OCI-LY3 (cell line): Measurements from ENCODE around the gene ZC3H14.

Experiments used
- EZH2phosphoT487 ChIP-seq: fragments of 200-600 bp; shearing (Covaris generic); IDR thresholded peaks from 2 replicates; pipeline ENCODE4 v1.6.1; 2018; ENCODE audit warnings: antibody characterized with exemption, mixed run types, low read depth
- TF ChIP-seq, protein P1 (sequence below): fragments of 200-600, 300-600 bp; sonication (generic); IDR thresholded peaks from 2 replicates; pipeline ENCODE4 v1.5.1; 2014; ENCODE audit warnings: antibody characterized with exemption, low read length, low read depth

DNA sequence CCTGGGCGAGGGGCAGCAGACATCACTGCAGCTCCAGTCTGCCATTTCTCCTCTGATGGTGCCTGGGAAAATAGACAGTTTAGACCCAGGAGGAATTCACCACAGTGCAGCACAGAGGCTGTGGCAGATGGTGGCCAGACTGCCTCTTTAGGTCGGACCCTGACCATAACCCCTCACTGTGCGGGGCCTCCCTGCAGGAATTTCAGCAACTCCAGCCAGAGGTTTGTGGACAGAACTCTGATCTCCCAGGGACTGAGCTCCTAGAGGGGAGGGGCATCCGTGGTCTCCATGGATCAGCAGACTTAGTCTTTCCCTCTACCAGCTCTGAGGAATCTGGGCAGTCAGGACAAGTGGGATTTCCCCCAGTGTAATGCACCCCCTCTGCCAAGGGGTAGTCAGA lies 106.5 kb downstream of the ZC3H14 start:
- TF ChIP-seq, protein P1, sequence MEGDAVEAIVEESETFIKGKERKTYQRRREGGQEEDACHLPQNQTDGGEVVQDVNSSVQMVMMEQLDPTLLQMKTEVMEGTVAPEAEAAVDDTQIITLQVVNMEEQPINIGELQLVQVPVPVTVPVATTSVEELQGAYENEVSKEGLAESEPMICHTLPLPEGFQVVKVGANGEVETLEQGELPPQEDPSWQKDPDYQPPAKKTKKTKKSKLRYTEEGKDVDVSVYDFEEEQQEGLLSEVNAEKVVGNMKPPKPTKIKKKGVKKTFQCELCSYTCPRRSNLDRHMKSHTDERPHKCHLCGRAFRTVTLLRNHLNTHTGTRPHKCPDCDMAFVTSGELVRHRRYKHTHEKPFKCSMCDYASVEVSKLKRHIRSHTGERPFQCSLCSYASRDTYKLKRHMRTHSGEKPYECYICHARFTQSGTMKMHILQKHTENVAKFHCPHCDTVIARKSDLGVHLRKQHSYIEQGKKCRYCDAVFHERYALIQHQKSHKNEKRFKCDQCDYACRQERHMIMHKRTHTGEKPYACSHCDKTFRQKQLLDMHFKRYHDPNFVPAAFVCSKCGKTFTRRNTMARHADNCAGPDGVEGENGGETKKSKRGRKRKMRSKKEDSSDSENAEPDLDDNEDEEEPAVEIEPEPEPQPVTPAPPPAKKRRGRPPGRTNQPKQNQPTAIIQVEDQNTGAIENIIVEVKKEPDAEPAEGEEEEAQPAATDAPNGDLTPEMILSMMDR = no peak
- no peak for TF ChIP-seq EZH2phosphoT487
